GM20431 (cell line): Measurements from ENCODE around the gene HINT3.

Source experiments
- in situ Hi-C: fragments of 300-500 bp; cut with MseI, MboI; formaldehyde crosslinking; loops from one replicate; pipeline ENCODE4 v1.15.0; 2020; ENCODE audit warnings: low sequenced_read_pairs; ENCODE audit not compliant: unreplicated experiment

Gene HINT3

GRCh38 chr6:125939026-125939425, 17.5 kb upstream of the HINT3 start:
- in situ Hi-C loops = no loop called here

DNA sequence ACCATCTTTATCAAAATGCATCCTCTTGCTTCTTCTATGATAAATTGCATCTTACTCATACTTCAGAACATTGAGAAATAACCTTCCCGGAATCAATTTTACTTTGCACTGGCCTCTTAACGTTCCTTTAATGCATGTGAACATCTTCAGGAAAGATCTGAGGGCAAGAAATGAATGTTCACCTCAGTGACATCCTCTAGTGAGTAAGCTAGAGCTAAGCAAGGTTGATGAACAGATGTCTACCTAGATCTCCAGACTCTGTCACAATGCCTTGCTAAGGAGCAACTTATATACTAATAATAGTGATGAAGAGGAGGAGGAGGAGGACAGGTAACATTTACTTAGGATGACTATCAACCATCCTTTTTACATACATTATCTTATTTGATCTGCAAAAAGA, 16.8 kb upstream of the HINT3 start:
- in situ Hi-C loops = no loop called here

DNA sequence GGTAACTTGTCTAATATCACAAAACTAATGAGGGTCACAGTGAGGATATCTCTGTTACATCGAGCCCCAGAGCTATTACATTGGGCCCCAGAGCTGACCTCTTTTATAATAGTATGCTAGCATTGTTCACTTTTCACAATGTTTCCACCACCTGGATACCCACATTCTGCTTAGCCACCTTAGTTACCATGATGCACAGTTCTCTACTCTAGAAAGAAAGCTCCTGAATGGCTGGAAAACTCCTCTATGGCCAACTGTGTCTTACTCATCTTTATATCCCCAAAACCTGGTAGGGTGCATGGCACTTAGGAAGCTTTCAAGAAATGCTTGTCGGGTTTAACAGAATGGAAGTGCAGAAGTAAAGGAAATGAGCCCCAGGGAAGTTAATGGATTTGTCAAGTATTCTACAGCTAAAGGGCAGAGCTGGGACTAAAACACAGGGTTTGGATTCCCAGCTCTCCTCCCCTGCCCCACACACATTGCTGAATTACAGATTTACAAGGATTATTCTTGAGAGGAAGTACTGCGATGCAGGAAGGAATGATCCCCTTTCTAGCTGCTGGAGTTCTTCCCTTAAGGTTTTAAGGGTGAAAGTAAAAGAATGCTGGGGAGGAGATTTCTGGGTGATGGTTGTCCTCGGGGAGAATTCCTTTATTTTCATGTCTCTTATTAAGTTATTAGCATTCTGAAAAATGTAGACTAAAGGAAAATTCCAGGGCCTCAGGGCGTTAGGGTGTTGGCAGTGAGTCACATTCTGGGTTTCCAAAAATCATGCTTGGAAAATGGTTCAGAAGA, 16.1 kb upstream of the HINT3 start:
- in situ Hi-C loops = no loop called here

GRCh38 chr6:125942672-125943527, 13.7 kb upstream of the HINT3 start:
- in situ Hi-C loops = no loop called here

GRCh38 chr6:125943528-125944433, 12.8 kb upstream of the HINT3 start:
- in situ Hi-C loops = no loop called here

- in situ Hi-C loops = no loop called here
Observed at GRCh38 chr6:125944434-125944816, 12.1 kb upstream of the HINT3 start.

- in situ Hi-C loops = no loop called here
Observed at GRCh38 chr6:125944896-125945295, 11.7 kb upstream of the HINT3 start.

GRCh38 chr6:125945378-125946141, 11.0 kb upstream of the HINT3 start:
- in situ Hi-C loops = no loop called here

- in situ Hi-C loops = no loop called here
Observed at GRCh38 chr6:125947615-125948014, 9.0 kb upstream of the HINT3 start.

- in situ Hi-C loops = no loop called here
Observed at GRCh38 chr6:125948455-125948854, 8.1 kb upstream of the HINT3 start.

DNA sequence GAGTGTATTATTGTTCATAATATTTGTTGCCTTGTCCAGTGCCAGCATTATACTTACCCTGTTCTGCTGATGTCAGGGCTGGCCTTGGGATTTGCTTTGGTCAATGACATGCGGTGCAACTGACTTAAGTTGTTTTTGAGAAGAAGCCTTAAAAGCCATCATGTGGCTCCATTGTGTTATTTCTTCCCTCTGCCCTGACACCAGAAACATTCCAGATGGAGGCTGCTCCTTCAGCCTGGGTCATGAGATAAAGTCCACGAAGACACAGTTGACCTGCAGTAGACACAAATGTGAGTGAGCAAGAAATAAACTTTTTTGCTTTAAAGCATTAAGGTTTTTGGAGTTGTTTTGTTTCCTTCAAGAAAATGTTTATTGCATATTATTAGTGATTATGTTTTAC, 7.5 kb upstream of the HINT3 start:
- in situ Hi-C loops = no loop called here

- in situ Hi-C loops = loop anchor here (10.0 to 25.0 kb wide), 2 partner anchors 165 to 638 kb away; partner anchors contain the start of gene HDDC2
Observed at GRCh38 chr6:125950293-125950692, 6.3 kb upstream of the HINT3 start.

GRCh38 chr6:125950716-125951115, 5.9 kb upstream of the HINT3 start:
- in situ Hi-C loops = loop anchor here (10.0 to 25.0 kb wide), 2 partner anchors 166 to 638 kb away; partner anchors contain the start of gene HDDC2

GRCh38 chr6:125951323-125951722, 5.2 kb upstream of the HINT3 start:
- in situ Hi-C loops = loop anchor here (10.0 to 25.0 kb wide), 2 partner anchors 167 to 639 kb away; partner anchors contain the start of gene HDDC2

GRCh38 chr6:125952764-125953501, 3.6 kb upstream of the HINT3 start:
- in situ Hi-C loops = loop anchor here (10.0 to 25.0 kb wide), 2 partner anchors 168 to 641 kb away; partner anchors contain the start of gene HDDC2

DNA sequence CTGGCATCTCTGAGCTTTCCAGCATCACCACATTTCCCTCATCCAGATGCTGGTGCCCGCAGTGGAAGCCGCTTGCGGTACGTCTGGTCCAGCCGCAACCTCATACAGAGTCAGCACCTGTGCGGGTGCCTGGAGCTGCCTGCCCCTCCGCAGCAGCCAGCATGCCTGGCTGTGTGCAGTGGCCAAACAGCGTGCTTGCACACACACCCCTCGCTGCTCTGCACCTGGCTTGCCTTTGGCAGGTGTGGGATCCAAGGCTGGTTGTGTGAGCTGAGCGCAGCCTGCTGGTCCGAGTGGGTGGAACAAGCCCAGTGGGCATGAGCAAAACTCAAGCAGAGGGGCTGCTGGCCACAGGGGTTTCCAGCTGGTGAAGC, 3.1 kb upstream of the HINT3 start:
- in situ Hi-C loops = loop anchor here (10.0 to 25.0 kb wide), 2 partner anchors 169 to 641 kb away; partner anchors contain the start of gene HDDC2

DNA sequence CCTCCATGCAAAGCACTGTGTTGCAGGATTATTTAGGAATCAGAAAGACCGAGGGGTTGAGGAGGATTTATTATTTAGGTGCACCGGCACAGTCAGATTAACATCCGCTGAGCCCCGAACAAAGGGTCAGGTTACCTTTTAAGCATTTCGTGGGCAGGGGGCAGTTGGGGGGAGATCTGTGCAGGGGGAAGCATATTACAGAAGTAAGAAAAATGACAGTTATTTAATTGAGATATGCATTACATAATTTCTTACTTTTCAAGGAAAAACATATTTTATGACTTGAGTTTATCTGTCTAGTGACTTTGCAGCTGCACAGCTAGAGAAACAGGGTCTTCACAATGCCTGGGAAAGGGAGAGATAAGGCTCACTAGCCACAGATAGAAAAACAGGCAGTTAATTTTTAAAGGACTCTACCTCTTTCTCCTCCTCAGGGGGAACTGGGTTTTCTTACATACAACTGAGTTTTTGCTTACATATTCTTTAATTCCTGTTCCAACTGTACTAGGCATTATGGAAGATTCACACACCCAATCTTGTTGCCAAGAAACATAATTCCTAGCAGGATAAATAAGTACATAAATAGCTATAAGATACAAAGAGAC, 1.7 kb upstream of the HINT3 start:
- in situ Hi-C loops = loop anchor here (10.0 to 25.0 kb wide), 2 partner anchors 170 to 643 kb away; partner anchors contain the start of gene HDDC2

GRCh38 chr6:125955973-125956372, 597 bp upstream of the HINT3 start:
- in situ Hi-C loops = loop anchor here (10.0 to 25.0 kb wide), 2 partner anchors 171 to 644 kb away; partner anchors contain the start of gene HDDC2
